Ecto neural progenitor cell (in vitro differentiated cells): ENCODE data around the gene CTIF.

Experiments used
- DNase-seq: peaks from one replicate; pipeline ENCODE4 v3.0.0-alpha.2; 2018; ENCODE audit warnings: low spot score

The CTIF gene

GRCh38 chr18:48776156-48776555 is 237.3 kb downstream of the CTIF start:
- DNase-seq: no peak

- no peak for DNase-seq
Observed at GRCh38 chr18:48776641-48777025, 237.8 kb downstream of the CTIF start.

GRCh38 chr18:48777026-48777743 is 238.4 kb downstream of the CTIF start:
- DNase-seq: peak; percentile 83

GRCh38 chr18:48777744-48778116 is 238.9 kb downstream of the CTIF start:
- no peak for DNase-seq

GRCh38 chr18:48778344-48779011 is 239.6 kb downstream of the CTIF start:
- DNase-seq: no peak

GRCh38 chr18:48779462-48779861 is 240.6 kb downstream of the CTIF start:
- no peak for DNase-seq

- DNase-seq: peak; percentile 57
Observed at GRCh38 chr18:48780201-48780912, 241.5 kb downstream of the CTIF start.

GRCh38 chr18:48780913-48781162 is 242.0 kb downstream of the CTIF start:
- no peak for DNase-seq

GRCh38 chr18:48781163-48781987 is 242.5 kb downstream of the CTIF start:
- peak; percentile 59 for DNase-seq

- no peak for DNase-seq
Observed at GRCh38 chr18:48781988-48782363, 243.1 kb downstream of the CTIF start.

GRCh38 chr18:48782381-48782861 is 243.6 kb downstream of the CTIF start:
- DNase-seq: no peak

GRCh38 chr18:48783616-48784520 is 245.0 kb downstream of the CTIF start:
- DNase-seq: no peak

- no peak for DNase-seq
Observed at GRCh38 chr18:48784656-48785055, 245.8 kb downstream of the CTIF start.

- DNase-seq: no peak
Observed at GRCh38 chr18:48785091-48785614, 246.3 kb downstream of the CTIF start.

GRCh38 chr18:48785736-48786454 is 247.1 kb downstream of the CTIF start:
- DNase-seq: no peak

- DNase-seq: no peak
Observed at GRCh38 chr18:48786455-48787202, 247.8 kb downstream of the CTIF start.

- DNase-seq: no peak
Observed at GRCh38 chr18:48787203-48788151, 248.6 kb downstream of the CTIF start.

GRCh38 chr18:48788373-48788772 is 249.5 kb downstream of the CTIF start:
- DNase-seq: peak; percentile 37
